ENCODE measurements around the gene ADARB1.
"Not testable (repeated sequence)": the region's sequence is repeated elsewhere in the genome, so short reads cannot be mapped to it uniquely, and the experiment has no call there.

ADARB1 gene

GRCh38 chr21:45124596-45124995 is 50.2 kb downstream of the ADARB1 start:
- DNase-seq (ENCODE audit: low spot score in 2 of 2) (no peak), ATAC-seq (ENCODE audit: low read depth) (no peak)
- no peaks in the 10 kb centered on the region for H3K27me3 Mint-ChIP-seq
- H3K9me3 Mint-ChIP-seq: no peaks in the 10 kb centered on the region
- no peak overlapping the region for H3K27ac Mint-ChIP-seq
- H3K4me1 Mint-ChIP-seq: peaks cover 60% of the 10 kb centered on the region
- peak overlapping the region; percentile 19 for H3K4me3 Mint-ChIP-seq
- peaks cover 9% of the 10 kb centered on the region for H3K36me3 Mint-ChIP-seq

DNA sequence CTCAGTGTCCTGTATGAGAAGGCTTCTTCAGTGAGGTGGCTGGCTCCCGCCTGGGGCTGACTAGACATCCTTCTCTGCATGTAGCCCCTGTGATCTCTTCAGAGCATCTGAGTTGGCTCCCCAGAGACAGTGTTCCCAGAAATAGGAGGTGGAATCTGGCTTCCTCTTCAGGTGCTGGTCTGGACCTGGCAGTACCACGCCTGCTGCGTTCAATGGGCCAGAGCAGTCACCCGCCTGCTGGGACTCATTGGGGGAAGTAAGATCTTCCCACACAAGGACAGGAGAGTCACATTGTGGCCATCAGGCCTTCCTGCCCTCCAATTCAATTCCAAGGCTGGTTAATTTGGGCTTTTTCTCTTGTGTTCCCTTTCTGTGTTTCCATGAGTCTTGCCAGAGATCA is 51.0 kb downstream of the ADARB1 start:
- ATAC-seq (ENCODE audit: low read depth): peak; percentile 23

GRCh38 chr21:45126204-45126626 is 51.8 kb downstream of the ADARB1 start:
- Mint-ChIP-seq H3K27me3 (no peaks in the 10 kb centered on the region), H3K36me3 (peaks cover 4% of the 10 kb centered on the region), H3K27ac (no peak overlapping the region), H3K9me3 (no peaks in the 10 kb centered on the region), H3K4me1 (peaks cover 60% of the 10 kb centered on the region), H3K4me3 (no peak overlapping the region)
- no peak for ATAC-seq (ENCODE audit: low read depth)
- no peak for DNase-seq (ENCODE audit: low spot score in 2 of 2)

More for the DNA sequence above, 51.0 kb downstream of the ADARB1 start:
- DNase-seq (ENCODE audit: low spot score in 2 of 2): no peak
- peak overlapping the region; percentile 61 for H3K4me3 Mint-ChIP-seq
- no peaks in the 10 kb centered on the region for H3K9me3 Mint-ChIP-seq
- peaks cover 9% of the 10 kb centered on the region for H3K36me3 Mint-ChIP-seq
- no peaks in the 10 kb centered on the region for H3K27me3 Mint-ChIP-seq
- H3K4me1 Mint-ChIP-seq: peaks cover 60% of the 10 kb centered on the region
- peak overlapping the region; percentile 0 for H3K27ac Mint-ChIP-seq

- Mint-ChIP-seq H3K4me1 (peaks cover 54% of the 10 kb centered on the region), H3K36me3 (peaks cover 1% of the 10 kb centered on the region), H3K9me3 (no peaks in the 10 kb centered on the region), H3K27me3 (no peaks in the 10 kb centered on the region), H3K4me3 (no peak overlapping the region), H3K27ac (no peak overlapping the region)
- ATAC-seq (ENCODE audit: low read depth) (no peak), DNase-seq (ENCODE audit: low spot score in 2 of 2) (no peak)
Measured at GRCh38 chr21:45126983-45127382, 52.6 kb downstream of the ADARB1 start.

DNA sequence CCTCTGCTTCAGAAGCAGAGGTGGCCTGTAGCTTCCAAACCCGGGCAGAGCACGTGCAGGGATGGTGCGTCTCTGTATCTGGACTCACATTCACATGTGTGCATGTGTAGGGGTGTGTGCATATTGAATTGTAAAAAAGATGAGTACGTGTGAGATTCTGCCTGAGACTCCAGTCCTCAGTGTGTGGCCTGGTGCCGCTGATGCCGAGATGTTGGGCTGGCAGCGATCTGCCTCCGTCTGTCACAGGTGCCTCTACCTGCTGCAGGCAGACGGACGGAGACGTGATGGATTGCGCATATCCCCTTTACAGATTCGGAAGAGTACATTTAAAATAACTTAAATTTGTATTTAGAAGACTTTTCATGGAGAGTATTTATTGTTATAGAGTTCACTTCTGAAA is 53.6 kb downstream of the ADARB1 start:
- ATAC-seq (ENCODE audit: low read depth): no peak
- peaks cover 1% of the 10 kb centered on the region for H3K36me3 Mint-ChIP-seq
- no peak for DNase-seq (ENCODE audit: low spot score in 2 of 2)
- no peaks in the 10 kb centered on the region for H3K9me3 Mint-ChIP-seq
- H3K4me3 Mint-ChIP-seq: no peak overlapping the region
- no peak overlapping the region for H3K27ac Mint-ChIP-seq
- no peaks in the 10 kb centered on the region for H3K27me3 Mint-ChIP-seq
- H3K4me1 Mint-ChIP-seq: peaks cover 48% of the 10 kb centered on the region

DNA sequence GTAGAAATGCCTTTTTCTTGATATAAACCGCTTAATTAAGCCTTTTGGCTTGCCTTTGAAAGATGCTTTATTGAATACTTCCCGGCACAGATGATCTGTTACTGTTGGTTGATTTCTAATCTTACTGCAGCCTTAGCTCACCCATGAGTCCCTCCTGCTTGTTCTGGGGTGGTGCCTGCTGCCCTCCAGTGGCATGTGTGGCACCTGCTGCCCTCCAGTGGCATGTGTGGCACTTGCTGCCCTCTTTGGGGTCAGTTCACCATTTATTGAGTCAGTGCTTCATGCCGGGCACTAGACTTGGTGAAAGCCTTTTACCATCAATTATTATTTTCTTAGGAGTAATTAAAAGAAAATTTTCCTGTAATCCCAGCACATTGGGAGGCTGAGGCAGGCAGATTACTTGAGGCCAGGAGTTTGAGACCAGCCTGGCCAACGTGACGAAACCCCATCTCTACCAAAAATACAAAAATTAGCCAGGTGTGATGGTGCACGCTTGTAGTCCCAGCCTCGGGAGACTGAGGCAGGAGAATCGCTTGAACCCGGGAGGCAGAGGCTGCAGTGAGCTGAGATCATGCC is 54.3 kb downstream of the ADARB1 start:
- Mint-ChIP-seq H3K4me3 (peak overlapping the region; percentile 32), H3K27me3 (no peaks in the 10 kb centered on the region), H3K4me1 (peaks cover 47% of the 10 kb centered on the region), H3K36me3 (peaks cover 1% of the 10 kb centered on the region), H3K9me3 (no peaks in the 10 kb centered on the region), H3K27ac (no peak overlapping the region)
- ATAC-seq (ENCODE audit: low read depth) (peak; percentile 98), DNase-seq (ENCODE audit: low spot score in 2 of 2) (peak; percentile 62 to 69)

DNA sequence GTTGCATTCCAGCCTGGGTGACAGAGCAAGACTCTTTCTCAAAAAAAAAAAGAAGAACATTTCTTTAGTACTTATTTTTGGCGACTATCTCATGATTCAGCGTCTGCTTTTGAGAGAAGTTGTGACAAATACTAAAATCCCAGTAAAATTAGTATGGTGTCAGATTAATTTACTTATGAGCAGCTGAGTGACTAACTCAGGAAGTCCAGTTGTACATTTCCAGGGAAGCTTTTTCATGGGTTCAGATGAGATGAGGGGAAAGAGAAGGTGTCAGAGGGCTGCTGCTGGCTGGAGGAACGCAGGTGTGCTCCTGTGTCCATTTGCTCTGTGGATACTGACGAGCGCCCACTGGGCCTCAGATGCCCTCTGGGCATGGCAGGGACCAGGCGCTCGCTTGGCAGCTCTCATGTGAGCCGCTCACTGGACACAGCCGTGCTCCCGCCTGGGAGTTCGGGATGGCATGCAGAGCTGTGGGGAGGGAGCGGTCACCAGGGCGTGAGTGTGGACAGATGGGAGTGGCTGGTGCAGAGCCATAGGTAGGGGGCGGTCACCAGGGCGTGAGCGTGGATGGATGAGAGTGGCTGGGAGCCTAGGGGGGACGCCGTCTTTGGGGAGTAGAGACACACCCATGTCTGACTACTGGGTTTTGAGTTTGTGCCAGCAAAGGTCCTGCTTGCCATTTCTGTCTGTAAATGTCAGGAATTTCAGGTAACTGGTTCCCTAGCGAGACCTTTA is 55.0 kb downstream of the ADARB1 start:
- Mint-ChIP-seq H3K4me3 (no peak overlapping the region), H3K27ac (peak overlapping the region; percentile 29), H3K9me3 (no peaks in the 10 kb centered on the region), H3K4me1 (peaks cover 42% of the 10 kb centered on the region), H3K36me3 (peaks cover 1% of the 10 kb centered on the region), H3K27me3 (no peaks in the 10 kb centered on the region)
- ATAC-seq (ENCODE audit: low read depth) (no peak), DNase-seq (ENCODE audit: low spot score in 2 of 2) (no peak)

GRCh38 chr21:45130324-45130774 is 56.0 kb downstream of the ADARB1 start:
- no peaks in the 10 kb centered on the region for H3K9me3 Mint-ChIP-seq
- no peak overlapping the region for H3K27ac Mint-ChIP-seq
- no peaks in the 10 kb centered on the region for H3K27me3 Mint-ChIP-seq
- DNase-seq (ENCODE audit: low spot score in 2 of 2) (no peak), ATAC-seq (ENCODE audit: low read depth) (no peak)
- H3K4me3 Mint-ChIP-seq: no peak overlapping the region
- H3K36me3 Mint-ChIP-seq: peaks cover 3% of the 10 kb centered on the region
- peaks cover 35% of the 10 kb centered on the region for H3K4me1 Mint-ChIP-seq

- H3K36me3 Mint-ChIP-seq: peaks cover 4% of the 10 kb centered on the region
- no peak overlapping the region for H3K4me3 Mint-ChIP-seq
Measured at GRCh38 chr21:45131537-45131999, 57.2 kb downstream of the ADARB1 start.

DNA sequence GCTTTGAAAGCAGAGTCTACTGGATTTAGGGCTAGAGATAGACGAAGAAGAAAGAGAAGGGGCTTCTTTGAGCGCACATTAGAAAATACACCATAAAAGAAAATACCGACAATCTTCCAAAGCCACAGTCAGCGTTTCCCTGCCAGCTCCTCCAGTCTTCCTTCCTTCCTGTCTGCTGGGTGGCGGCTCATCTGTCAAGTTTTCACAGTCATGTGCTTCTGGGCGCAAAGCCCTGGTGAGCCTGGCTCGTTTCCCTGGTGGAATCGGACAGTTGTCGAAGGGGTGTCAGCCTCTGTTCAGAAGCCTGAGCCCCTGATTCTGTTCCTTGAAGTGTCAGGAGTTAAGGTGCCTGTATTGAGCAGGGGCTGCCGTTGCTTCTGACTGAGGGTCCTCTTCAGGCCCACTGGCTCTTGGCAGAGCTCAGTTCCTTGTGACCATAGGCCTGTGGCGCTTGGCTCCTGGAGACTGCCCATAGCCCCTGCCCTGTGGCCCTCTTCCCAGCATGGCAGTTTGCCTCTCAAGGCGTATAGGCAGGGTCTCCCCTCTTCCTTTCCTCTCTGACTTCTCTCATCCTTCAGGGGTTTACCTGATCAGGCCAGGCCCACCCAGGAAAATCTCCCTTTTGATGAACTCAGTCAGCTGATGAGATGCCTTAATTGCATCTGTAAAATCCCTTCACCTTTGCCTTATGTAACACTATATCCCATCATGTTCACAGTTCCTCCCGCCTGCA is 58.6 kb downstream of the ADARB1 start:
- H3K4me1 Mint-ChIP-seq: peaks cover 13% of the 10 kb centered on the region
- no peak overlapping the region for H3K4me3 Mint-ChIP-seq
- peaks cover 4% of the 10 kb centered on the region for H3K36me3 Mint-ChIP-seq
- H3K9me3 Mint-ChIP-seq: no peaks in the 10 kb centered on the region
- no peaks in the 10 kb centered on the region for H3K27me3 Mint-ChIP-seq
- no peak for ATAC-seq (ENCODE audit: low read depth)
- no peak for DNase-seq (ENCODE audit: low spot score in 2 of 2)
- no peak overlapping the region for H3K27ac Mint-ChIP-seq

More at GRCh38 chr21:45131537-45131999, 57.2 kb downstream of the ADARB1 start:
- Mint-ChIP-seq H3K27me3 (no peaks in the 10 kb centered on the region), H3K4me1 (peaks cover 23% of the 10 kb centered on the region), H3K27ac (no peak overlapping the region), H3K9me3 (no peaks in the 10 kb centered on the region)
- ATAC-seq (ENCODE audit: low read depth) (no peak), DNase-seq (ENCODE audit: low spot score in 2 of 2) (no peak)

GRCh38 chr21:45133574-45134278 is 59.3 kb downstream of the ADARB1 start:
- H3K27ac Mint-ChIP-seq; DNase-seq (ENCODE audit: low spot score in 2 of 2); H3K4me1 Mint-ChIP-seq; ATAC-seq (ENCODE audit: low read depth); H3K4me3 Mint-ChIP-seq; H3K9me3 Mint-ChIP-seq; H3K36me3 Mint-ChIP-seq; H3K27me3 Mint-ChIP-seq: not testable (repeated sequence)

DNA sequence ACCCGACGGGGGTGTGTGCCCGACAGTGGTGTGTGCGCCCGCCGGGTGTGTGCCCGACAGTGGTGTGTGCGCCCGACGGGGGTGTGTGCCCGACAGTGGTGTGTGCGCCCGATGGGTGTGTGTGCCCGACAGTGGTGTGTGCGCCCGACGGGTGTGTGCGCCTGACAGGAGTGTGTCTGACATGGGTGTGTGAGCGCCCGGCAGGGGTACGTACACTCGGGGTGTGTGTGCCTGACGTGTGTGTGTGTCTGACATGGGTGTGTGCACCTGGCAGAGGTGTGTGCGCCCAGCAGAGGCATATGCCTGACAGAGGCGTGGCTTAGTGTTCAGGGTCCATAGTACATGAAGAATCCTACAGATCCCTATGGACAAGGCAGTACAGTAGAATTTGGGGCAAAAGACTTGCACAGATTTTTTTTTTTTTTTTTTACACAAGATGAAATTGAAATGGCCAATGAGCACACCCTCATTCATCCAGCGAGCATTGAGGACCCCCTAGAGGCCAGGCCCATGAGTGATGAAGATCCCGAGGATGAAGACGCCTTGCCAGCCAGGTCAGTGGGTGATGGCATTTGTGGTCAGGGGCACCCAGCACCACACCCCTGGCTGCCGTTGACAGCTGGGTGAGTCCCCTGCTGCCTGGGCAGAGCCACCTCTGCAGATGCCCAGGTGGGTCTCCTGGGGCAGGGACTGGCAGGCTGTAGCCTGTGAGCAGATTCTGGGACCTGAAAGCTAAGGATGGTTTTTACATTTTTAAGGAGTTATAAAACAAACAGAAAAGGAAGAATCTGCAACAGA is 60.1 kb downstream of the ADARB1 start:
- Mint-ChIP-seq H3K4me1 (peaks cover 8% of the 10 kb centered on the region), H3K27me3 (no peaks in the 10 kb centered on the region), H3K4me3 (no peak overlapping the region), H3K9me3 (no peaks in the 10 kb centered on the region), H3K36me3 (peaks cover 3% of the 10 kb centered on the region), H3K27ac (no peak overlapping the region)
- DNase-seq (ENCODE audit: low spot score in 2 of 2): no peak
- no peak for ATAC-seq (ENCODE audit: low read depth)

GRCh38 chr21:45135122-45135521 is 60.7 kb downstream of the ADARB1 start:
- Mint-ChIP-seq H3K4me3 (no peak overlapping the region), H3K9me3 (no peaks in the 10 kb centered on the region), H3K4me1 (peaks cover 8% of the 10 kb centered on the region), H3K27ac (no peak overlapping the region), H3K36me3 (peaks cover 3% of the 10 kb centered on the region), H3K27me3 (no peaks in the 10 kb centered on the region)
- no peak for DNase-seq (ENCODE audit: low spot score in 2 of 2)
- ATAC-seq (ENCODE audit: low read depth): no peak
